HG03196 (cell line): ENCODE measurements around the gene CAMK2N1.
"Not testable (repeated sequence)": the region's sequence is repeated elsewhere in the genome, so short reads cannot be mapped to it uniquely, and the experiment has no call there.

ENCODE experiments used
- ATAC-seq: cut with Tn5 transposase; IDR thresholded peaks from one replicate; pipeline ENCODE4 v1.9.1; 2021; ENCODE audit not compliant: unreplicated experiment

Gene CAMK2N1

GRCh38 chr1:20496725-20497383, 10.8 kb upstream of the CAMK2N1 start:
- ATAC-seq: not testable (repeated sequence)

- ATAC-seq: no peak
Measured at GRCh38 chr1:20496241-20496661, 10.2 kb upstream of the CAMK2N1 start.

- no peak for ATAC-seq
Measured at GRCh38 chr1:20495661-20496060, 9.7 kb upstream of the CAMK2N1 start.

GRCh38 chr1:20494609-20495311, 8.8 kb upstream of the CAMK2N1 start:
- ATAC-seq: no peak

GRCh38 chr1:20493839-20494608, 8.0 kb upstream of the CAMK2N1 start:
- no peak for ATAC-seq

GRCh38 chr1:20493309-20493708, 7.3 kb upstream of the CAMK2N1 start:
- ATAC-seq: no peak

- no peak for ATAC-seq
Measured at GRCh38 chr1:20492751-20493150, 6.7 kb upstream of the CAMK2N1 start.

- ATAC-seq: no peak
Measured at GRCh38 chr1:20491866-20492265, 5.9 kb upstream of the CAMK2N1 start.

- no peak for ATAC-seq
Measured at GRCh38 chr1:20491178-20491577, 5.2 kb upstream of the CAMK2N1 start.

GRCh38 chr1:20487236-20487590, 1.2 kb upstream of the CAMK2N1 start:
- ATAC-seq: no peak

- no peak for ATAC-seq
Measured at GRCh38 chr1:20486457-20487235, 636 bp upstream of the CAMK2N1 start.

- no peak for ATAC-seq
Measured at GRCh38 chr1:20484519-20485462, 1.2 kb downstream of the CAMK2N1 start.

GRCh38 chr1:20483833-20484518, 2.0 kb downstream of the CAMK2N1 start:
- no peak for ATAC-seq

- no peak for ATAC-seq
Measured at GRCh38 chr1:20483098-20483832, 2.7 kb downstream of the CAMK2N1 start.

GRCh38 chr1:20481643-20482498, 4.1 kb downstream of the CAMK2N1 start:
- no peak for ATAC-seq

GRCh38 chr1:20480951-20481617, 4.9 kb downstream of the CAMK2N1 start:
- no peak for ATAC-seq

- ATAC-seq: no peak
Measured at GRCh38 chr1:20480243-20480944, 5.6 kb downstream of the CAMK2N1 start.
